ENCODE measurements around the gene LMX1B.
"Not testable (repeated sequence)": the region's sequence is repeated elsewhere in the genome, so short reads cannot be mapped to it uniquely, and the experiment has no call there.

LMX1B gene

GRCh38 chr9:126633881-126634558, 20.3 kb downstream of the LMX1B start:
- no peak for DNase-seq (ENCODE audit: low read depth in 2 of 2)

GRCh38 chr9:126635061-126635460, 21.3 kb downstream of the LMX1B start:
- DNase-seq (ENCODE audit: low read depth in 2 of 2) = no peak

- no peak for DNase-seq (ENCODE audit: low read depth in 2 of 2)
These were observed 22.1 kb downstream of the LMX1B start for GRCh38 chr9:126635661-126636439.

- no peak for DNase-seq (ENCODE audit: low read depth in 2 of 2)
These were observed 23.5 kb downstream of the LMX1B start for GRCh38 chr9:126636983-126637798.

- no peak for DNase-seq (ENCODE audit: low read depth in 2 of 2)
These were observed 24.9 kb downstream of the LMX1B start for GRCh38 chr9:126638571-126639132.

- DNase-seq (ENCODE audit: low read depth in 2 of 2) = no peak
These were observed 25.7 kb downstream of the LMX1B start for GRCh38 chr9:126639318-126640000.

GRCh38 chr9:126641118-126641851, 27.6 kb downstream of the LMX1B start:
- no peak for DNase-seq (ENCODE audit: low read depth in 2 of 2)

GRCh38 chr9:126642010-126642744, 28.4 kb downstream of the LMX1B start:
- DNase-seq (ENCODE audit: low read depth in 2 of 2) = no peak

- no peak for DNase-seq (ENCODE audit: low read depth in 2 of 2)
These were observed 29.1 kb downstream of the LMX1B start for GRCh38 chr9:126642839-126643238.

GRCh38 chr9:126643945-126644527, 30.3 kb downstream of the LMX1B start:
- DNase-seq (ENCODE audit: low read depth in 2 of 2) = no peak

- DNase-seq (ENCODE audit: low read depth in 2 of 2) = no peak
These were observed 32.4 kb downstream of the LMX1B start for GRCh38 chr9:126646162-126646561.

- DNase-seq (ENCODE audit: low read depth in 2 of 2) = no peak
These were observed 34.1 kb downstream of the LMX1B start for GRCh38 chr9:126647585-126648411.

GRCh38 chr9:126649477-126649876, 35.7 kb downstream of the LMX1B start:
- no peak for DNase-seq (ENCODE audit: low read depth in 2 of 2)

- DNase-seq (ENCODE audit: low read depth in 2 of 2) = no peak
These were observed 36.9 kb downstream of the LMX1B start for GRCh38 chr9:126650404-126651341.

- DNase-seq (ENCODE audit: low read depth in 2 of 2) = no peak
These were observed 38.4 kb downstream of the LMX1B start for GRCh38 chr9:126652140-126652582.

GRCh38 chr9:126654124-126654523, 40.4 kb downstream of the LMX1B start:
- DNase-seq (ENCODE audit: low read depth in 2 of 2) = no peak

- DNase-seq (ENCODE audit: low read depth in 2 of 2) = not testable (repeated sequence)
These were observed 42.5 kb downstream of the LMX1B start for GRCh38 chr9:126656214-126656613.

Measured in stimulated activated CD4-positive, alpha-beta T cell treated with anti-CD3 and anti-CD28 coated beads, Interleukin-1b, Interleukin-23, amount 100 ng/mL, for 4 hours (primary cell).